ENCODE data around the gene NUCKS1. TPM values are rescaled to one million over a fixed set of nuclear protein-coding genes. Genes with fewer than 3 reads are reported as not detected.

NUCKS1 gene, protein sequence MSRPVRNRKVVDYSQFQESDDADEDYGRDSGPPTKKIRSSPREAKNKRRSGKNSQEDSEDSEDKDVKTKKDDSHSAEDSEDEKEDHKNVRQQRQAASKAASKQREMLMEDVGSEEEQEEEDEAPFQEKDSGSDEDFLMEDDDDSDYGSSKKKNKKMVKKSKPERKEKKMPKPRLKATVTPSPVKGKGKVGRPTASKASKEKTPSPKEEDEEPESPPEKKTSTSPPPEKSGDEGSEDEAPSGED
- total RNA-seq (10 to 100 TPM; 68.7 to 73.2 TPM), total RNA-seq (152 to 189 reads per million in 2 donors)

DNA sequence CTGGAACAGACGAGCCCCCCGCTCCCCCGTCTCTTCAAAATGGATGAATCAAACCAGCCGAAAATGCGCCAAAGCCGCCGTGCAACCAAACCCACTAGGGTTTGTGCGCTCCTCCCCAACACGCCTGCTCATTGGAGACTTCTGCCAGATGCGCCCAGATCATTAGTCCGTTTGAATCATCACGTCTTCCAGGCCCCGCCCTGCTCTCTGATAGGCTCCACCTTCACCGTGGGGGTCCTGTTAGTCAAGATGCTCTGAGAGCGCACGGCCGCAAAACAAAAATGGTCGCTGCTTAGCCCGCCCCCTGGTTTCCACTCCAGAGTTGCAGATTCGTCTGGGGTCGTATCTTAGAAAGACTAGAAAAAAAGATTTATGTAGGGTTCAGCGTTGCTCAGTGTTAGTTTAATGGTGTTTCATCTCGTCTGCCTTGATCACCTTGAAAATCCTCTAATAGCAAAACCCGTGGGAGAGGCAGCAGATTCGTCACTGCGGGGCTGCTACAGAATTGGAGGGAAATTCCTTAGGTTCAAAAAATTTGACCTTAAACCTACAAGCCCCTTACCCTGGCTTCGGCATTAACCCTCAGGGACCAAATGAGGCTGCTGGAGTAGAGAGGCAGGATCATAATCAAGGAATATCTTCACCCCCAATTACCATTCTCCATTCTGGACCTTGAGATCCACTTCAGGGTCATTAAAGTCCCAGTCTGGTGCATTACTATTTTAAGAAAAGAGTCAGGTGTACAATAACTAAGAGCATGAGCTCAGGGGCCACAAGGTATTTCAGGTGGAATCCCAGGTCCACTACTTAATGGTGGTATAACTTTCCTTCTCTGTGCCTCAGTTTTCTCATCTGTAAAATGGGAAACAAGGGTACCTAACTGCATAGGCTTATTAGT lies at the start of gene NUCKS1:
Gene NUCKS1, minus strand, starts transcription at position 45 of the 898 bp plus-strand sequence. CDS start 209 bp downstream, outside the sequence.
- DNase-seq = peak; percentile 84 to 95 (median 92)
- no peaks in the 10 kb centered on the region for H3K9me3 ChIP-seq (ENCODE audit: control insufficient read depth, low read length, poor library complexity, severe bottlenecking)
- peaks cover 28% of the 10 kb centered on the region for H3K4me1 Mint-ChIP-seq
- H3K27me3 Mint-ChIP-seq = no peaks in the 10 kb centered on the region
- H3K27ac Mint-ChIP-seq = peak within 1 kb of the TSS; percentile 99
- peak within 1 kb of the TSS; percentile 99 for H3K4me3 Mint-ChIP-seq
- peak; percentile 83 for ATAC-seq
- H3K36me3 Mint-ChIP-seq (ENCODE audit: low read depth) = peaks cover 3% of the 10 kb centered on the region

DNA sequence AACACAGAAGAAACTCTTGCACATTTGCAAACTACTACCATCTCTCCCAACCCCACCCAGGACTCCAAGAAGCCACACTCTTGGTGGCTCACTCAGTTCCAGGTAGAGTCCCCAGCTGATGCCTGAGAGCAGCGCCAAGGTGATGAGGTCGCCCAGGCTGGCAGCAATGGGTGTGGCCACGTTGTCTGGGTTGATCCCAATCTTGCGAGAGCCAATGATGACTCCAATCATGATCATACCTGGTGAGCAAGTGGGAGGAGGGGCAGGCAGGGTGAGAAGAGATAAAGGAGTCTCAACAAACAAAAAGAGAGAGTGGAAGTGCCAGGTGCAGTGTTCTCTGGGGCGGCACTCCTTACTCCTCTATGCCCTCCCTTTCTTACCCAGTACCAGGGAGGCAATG lies 48.6 kb upstream of the NUCKS1 start:
- H3K4me3 Mint-ChIP-seq = no peak overlapping the region
- ATAC-seq (no peak), DNase-seq (no peak)
- peaks cover 6% of the 10 kb centered on the region for H3K4me1 Mint-ChIP-seq
- no peaks in the 10 kb centered on the region for H3K27me3 Mint-ChIP-seq
- no peaks in the 10 kb centered on the region for H3K9me3 ChIP-seq (ENCODE audit: control insufficient read depth, low read length, poor library complexity, severe bottlenecking)
- no peak overlapping the region for H3K27ac Mint-ChIP-seq
- H3K36me3 Mint-ChIP-seq (ENCODE audit: low read depth) = peaks cover 15% of the 10 kb centered on the region

DNA sequence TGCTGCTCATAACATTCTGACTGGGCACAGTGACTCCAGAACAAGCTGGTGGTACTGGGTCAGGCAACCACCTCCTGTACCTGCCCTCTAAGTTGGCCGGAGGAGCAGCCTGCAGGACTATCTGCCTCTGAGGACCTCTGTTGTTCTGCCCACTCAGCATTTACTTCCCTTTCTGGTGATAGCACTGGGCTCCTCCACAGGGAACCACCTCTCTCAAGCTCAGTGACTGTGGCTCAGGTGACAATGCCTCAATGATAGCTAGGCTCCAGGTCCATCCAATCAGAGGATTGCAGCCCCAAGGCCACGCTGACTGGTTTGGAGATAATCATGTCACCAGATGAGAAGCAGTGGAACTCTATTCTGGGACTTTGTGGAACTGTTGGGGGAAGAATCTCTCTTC lies 47.2 kb upstream of the NUCKS1 start:
- peaks cover 15% of the 10 kb centered on the region for H3K36me3 Mint-ChIP-seq (ENCODE audit: low read depth)

DNA sequence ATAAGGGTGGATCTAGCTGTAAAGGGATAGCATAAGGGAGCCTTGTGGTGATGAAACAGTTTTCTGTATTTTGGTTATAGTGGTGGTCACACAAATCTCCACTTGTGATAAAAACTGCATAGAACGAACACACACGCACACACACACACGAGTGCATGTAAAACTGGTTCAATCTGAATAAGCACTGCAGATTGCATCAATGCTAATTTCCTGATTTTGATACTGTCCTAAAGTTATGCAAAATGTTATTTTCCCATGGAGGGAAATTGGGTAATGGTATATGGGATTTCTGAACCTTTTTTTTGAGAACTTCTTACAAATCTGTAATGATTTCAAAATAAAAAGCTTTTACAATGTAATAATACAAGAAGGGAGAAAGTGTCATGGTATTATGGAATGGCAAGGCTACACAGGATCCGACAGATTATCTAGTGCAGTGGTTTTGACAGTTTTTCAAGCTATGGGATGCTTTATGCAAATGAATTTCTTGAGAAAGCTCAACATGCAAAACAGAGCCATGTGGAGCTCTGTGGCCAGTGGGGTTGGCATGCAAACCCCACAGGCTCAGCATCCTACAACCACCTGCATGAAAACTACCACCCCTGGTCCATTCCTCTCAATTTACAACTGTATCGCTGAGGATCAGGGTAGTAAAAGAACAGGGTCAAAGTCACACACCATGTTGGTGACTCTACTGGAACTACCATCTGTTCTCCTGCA lies 44.2 kb upstream of the NUCKS1 start:
- DNase-seq (no peak), ATAC-seq (no peak)
- Mint-ChIP-seq H3K27me3 (no peaks in the 10 kb centered on the region), H3K27ac (peak overlapping the region; percentile 59), H3K36me3 (ENCODE audit: low read depth) (peaks cover 24% of the 10 kb centered on the region), H3K4me1 (peaks cover 15% of the 10 kb centered on the region), H3K4me3 (no peak overlapping the region)
- no peaks in the 10 kb centered on the region for H3K9me3 ChIP-seq (ENCODE audit: control insufficient read depth, low read length, poor library complexity, severe bottlenecking)

More for the DNA sequence above, 47.2 kb upstream of the NUCKS1 start:
- H3K9me3 ChIP-seq (ENCODE audit: control insufficient read depth, low read length, poor library complexity, severe bottlenecking) = no peaks in the 10 kb centered on the region
- Mint-ChIP-seq H3K27ac (no peak overlapping the region), H3K4me3 (peak overlapping the region; percentile 31), H3K4me1 (peaks cover 7% of the 10 kb centered on the region), H3K27me3 (no peaks in the 10 kb centered on the region)
- DNase-seq (no peak), ATAC-seq (no peak)

DNA sequence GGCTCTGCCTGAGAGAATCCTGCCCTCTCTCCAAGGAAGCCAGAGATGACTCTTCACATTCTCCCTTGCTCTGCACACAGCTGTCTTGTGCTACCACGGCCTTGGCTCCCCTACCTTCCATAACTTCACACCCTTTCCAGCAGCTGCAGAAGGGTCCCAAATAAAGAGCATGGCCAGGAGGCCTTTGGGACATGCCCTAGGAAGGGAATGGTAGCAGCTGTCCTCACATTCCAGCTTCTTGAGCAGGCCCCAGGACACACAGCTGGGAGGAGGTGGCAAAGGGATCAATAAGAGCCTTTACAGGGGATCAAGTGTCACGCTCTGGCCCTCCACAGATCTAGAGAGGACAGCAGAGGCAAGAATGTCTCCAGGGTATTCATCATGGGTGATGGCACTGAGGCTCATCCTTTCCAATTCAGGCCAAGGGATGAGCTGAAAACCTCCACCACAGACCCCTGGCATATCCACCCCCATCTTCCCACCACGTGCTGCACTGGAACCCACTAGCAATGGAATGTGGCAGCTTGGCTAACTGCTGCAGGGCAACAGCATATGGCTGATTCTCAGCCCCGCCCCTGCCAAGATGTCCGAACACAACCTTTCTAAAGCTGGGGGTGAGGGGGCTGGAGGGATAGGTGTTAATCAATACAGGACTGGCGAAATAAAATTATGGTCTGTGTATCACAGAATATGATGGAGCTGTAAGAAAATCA lies 43.1 kb upstream of the NUCKS1 start:
- Mint-ChIP-seq H3K4me3 (no peak overlapping the region), H3K36me3 (ENCODE audit: low read depth) (peaks cover 17% of the 10 kb centered on the region), H3K27ac (no peak overlapping the region), H3K4me1 (peaks cover 13% of the 10 kb centered on the region), H3K27me3 (no peaks in the 10 kb centered on the region)
- no peak for DNase-seq
- H3K9me3 ChIP-seq (ENCODE audit: control insufficient read depth, low read length, poor library complexity, severe bottlenecking) = no peaks in the 10 kb centered on the region
- no peak for ATAC-seq

DNA sequence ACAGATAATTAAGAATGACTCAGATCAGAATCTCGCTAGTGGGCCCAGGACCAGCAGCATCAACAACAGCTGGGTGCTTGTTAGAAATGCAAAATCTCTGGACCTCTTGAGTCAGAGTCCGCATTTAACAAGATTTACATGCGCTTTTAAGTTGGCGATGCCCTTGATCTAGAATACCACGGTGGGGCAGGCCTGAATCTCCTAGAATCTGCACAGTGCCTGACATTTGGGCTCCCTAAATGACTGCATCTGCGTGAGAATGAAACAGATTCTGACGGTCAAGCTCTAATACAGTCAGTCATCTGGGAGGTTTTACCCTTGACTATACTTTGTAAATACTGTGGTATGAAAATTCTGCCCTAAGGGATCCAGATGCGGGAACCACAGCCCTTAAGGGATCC lies 42.5 kb upstream of the NUCKS1 start:
- Mint-ChIP-seq H3K36me3 (ENCODE audit: low read depth) (peaks cover 17% of the 10 kb centered on the region), H3K27me3 (no peaks in the 10 kb centered on the region), H3K4me1 (peaks cover 13% of the 10 kb centered on the region), H3K4me3 (no peak overlapping the region), H3K27ac (no peak overlapping the region)
- ATAC-seq (no peak), DNase-seq (no peak)
- no peaks in the 10 kb centered on the region for H3K9me3 ChIP-seq (ENCODE audit: control insufficient read depth, low read length, poor library complexity, severe bottlenecking)

DNA sequence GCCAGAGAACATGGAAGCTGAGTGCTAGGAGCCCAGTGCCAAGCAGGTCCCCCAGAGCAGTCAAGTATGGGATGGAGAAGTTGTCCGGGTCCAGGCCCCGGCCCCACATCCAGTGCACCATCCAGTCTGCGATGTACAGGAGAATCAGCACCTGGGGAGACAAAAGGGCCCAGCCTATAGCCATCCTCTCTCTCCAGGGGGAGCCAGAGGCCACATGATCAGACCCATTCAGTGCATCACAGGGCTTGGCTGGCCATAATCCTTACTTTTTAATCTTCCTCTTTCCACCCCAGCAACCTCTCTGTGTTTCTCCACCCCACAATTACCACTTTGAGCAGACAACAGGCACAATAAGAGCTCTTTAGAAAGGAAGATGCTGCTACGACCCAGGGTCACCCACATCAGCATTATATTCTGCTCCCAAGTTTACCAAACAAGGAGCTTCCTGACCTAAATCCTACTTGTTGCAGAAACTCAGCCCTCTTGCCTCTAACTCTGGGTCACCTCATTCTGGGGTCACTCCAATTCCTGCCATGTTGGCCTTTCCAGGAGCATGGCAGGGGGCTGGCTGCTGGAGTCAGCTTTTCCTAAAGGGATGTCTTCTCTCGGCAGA lies 41.7 kb upstream of the NUCKS1 start:
- ATAC-seq = peak; percentile 92
- DNase-seq = peak; percentile 23 to 44 (median 27)
- Mint-ChIP-seq H3K27ac (no peak overlapping the region), H3K36me3 (ENCODE audit: low read depth) (peaks cover 13% of the 10 kb centered on the region), H3K4me3 (no peak overlapping the region), H3K27me3 (no peaks in the 10 kb centered on the region), H3K4me1 (peaks cover 13% of the 10 kb centered on the region)
- H3K9me3 ChIP-seq (ENCODE audit: control insufficient read depth, low read length, poor library complexity, severe bottlenecking) = no peaks in the 10 kb centered on the region

DNA sequence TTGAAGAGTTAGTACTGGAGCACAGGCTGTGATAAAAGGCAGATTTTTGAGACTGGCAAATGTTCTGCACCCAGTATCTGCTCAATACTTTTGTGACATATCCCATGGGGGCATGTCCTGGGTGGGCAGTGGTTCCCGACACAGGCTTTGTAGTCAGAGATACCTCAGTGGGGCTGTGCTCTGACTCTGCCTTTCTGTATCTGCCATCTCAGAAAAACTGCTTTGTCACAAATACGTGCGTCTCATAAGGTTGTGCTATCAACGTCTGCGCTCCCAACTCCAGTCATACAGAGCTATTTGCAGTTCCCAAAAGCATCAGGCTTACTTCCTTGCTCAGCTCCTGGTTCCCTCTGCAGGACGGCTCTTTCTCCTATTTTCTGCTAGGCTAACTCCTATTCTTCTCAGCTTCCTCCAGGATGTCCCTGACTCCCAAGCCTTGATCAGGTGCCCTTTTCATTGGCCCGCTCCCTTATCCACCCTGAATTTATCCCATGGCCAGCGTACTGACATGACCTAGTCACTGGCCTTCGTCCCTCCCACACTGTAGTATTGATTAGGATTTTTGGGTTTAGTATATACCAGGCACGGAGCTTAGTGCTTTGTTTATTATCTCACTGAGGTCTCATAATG lies 37.4 kb upstream of the NUCKS1 start:
- Mint-ChIP-seq H3K27ac (no peak overlapping the region), H3K4me1 (peaks cover 15% of the 10 kb centered on the region), H3K36me3 (ENCODE audit: low read depth) (peaks cover 9% of the 10 kb centered on the region), H3K4me3 (no peak overlapping the region), H3K27me3 (no peaks in the 10 kb centered on the region)
- no peak for DNase-seq
- H3K9me3 ChIP-seq (ENCODE audit: control insufficient read depth, low read length, poor library complexity, severe bottlenecking) = no peaks in the 10 kb centered on the region
- no peak for ATAC-seq

DNA sequence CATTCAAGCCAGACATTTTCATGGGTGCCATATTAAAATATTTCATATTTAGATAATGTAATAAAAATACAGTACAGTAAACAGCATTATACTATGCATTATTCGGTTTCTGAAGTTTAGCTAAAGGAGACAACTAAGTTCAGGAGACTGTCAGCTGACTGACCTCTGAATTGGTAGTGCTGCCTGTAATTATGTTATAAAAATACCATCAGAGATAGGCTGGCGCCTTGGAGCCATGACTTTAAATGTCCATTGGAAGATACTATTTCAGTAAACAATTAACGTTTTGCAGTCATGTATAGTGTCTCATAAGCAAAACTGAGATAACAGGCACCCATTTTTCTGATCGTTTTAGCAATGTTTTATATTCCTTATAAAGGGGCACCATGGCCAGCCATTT lies 36.6 kb upstream of the NUCKS1 start:
- H3K4me1 Mint-ChIP-seq = peaks cover 11% of the 10 kb centered on the region
- H3K27ac Mint-ChIP-seq = no peak overlapping the region
- no peaks in the 10 kb centered on the region for H3K27me3 Mint-ChIP-seq
- peaks cover 9% of the 10 kb centered on the region for H3K36me3 Mint-ChIP-seq (ENCODE audit: low read depth)
- DNase-seq (no peak), ATAC-seq (no peak)
- no peak overlapping the region for H3K4me3 Mint-ChIP-seq
- no peaks in the 10 kb centered on the region for H3K9me3 ChIP-seq (ENCODE audit: control insufficient read depth, low read length, poor library complexity, severe bottlenecking)

DNA sequence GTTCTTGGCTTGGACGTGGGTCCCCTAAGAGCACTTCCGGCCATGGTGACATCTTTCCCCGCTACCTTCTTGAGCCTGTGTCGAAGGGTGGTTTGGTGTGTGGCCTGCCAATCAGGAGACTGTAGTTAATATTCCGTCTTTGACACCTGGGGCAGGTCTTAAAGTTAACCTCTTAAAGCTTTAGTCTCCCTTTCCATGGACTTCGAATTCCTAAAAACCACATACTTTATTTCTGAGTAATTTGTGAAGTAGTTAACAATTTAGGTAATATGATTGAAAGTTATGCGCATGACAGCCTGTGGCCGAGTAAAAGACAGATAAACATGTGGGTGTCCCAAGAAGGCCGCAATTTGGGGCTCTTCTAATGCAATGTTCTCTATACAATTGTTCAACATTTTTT lies 35.5 kb upstream of the NUCKS1 start:
- no peak overlapping the region for H3K27ac Mint-ChIP-seq
- no peaks in the 10 kb centered on the region for H3K27me3 Mint-ChIP-seq
- H3K9me3 ChIP-seq (ENCODE audit: control insufficient read depth, low read length, poor library complexity, severe bottlenecking) = no peaks in the 10 kb centered on the region
- peaks cover 10% of the 10 kb centered on the region for H3K4me1 Mint-ChIP-seq
- H3K4me3 Mint-ChIP-seq = no peak overlapping the region
- DNase-seq = no peak
- no peak for ATAC-seq
- peaks cover 5% of the 10 kb centered on the region for H3K36me3 Mint-ChIP-seq (ENCODE audit: low read depth)

DNA sequence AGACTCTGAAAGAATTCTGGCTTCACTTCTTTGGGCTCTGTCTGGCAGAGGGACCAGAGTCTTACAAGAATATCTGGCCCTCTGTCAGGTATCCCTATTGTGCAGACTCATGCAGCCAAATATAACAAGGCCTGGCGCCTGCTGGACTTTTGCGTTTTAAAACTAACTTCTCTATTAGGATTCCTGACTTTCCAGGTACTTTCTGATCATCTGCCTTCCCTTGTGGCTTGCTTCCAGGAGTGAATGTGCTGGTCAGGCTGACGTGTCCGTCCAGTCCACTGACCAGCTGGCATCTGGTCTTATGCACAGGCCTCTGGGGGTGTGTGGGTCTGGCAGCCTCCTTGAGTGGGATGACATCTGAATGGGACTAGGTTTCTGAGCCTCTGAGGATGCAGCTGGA lies 33.9 kb upstream of the NUCKS1 start:
- Mint-ChIP-seq H3K27ac (no peak overlapping the region), H3K4me1 (peaks cover 11% of the 10 kb centered on the region), H3K27me3 (no peaks in the 10 kb centered on the region), H3K36me3 (ENCODE audit: low read depth) (no peaks in the 10 kb centered on the region), H3K4me3 (no peak overlapping the region)
- no peaks in the 10 kb centered on the region for H3K9me3 ChIP-seq (ENCODE audit: control insufficient read depth, low read length, poor library complexity, severe bottlenecking)
- no peak for ATAC-seq
- DNase-seq = no peak

DNA sequence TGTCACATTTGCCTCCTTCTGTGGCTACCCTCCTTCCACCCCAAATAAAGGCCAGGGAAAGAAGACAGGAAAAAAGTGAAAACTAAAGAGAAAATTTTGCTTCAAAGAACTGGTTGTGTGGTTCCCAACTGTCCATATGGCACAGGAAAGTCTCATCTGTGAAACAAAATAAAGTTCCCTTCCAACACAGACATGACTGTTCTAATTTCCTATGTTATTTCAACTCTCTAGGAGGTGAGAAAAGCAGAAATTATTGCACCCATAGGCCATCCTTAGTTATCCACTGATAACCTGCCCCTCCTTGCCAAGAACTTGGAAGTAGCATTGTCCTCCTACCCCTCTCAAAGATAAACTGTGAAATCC lies 33.4 kb upstream of the NUCKS1 start:
- H3K4me3 Mint-ChIP-seq = no peak overlapping the region
- peak overlapping the region; percentile 24 for H3K27ac Mint-ChIP-seq
- no peaks in the 10 kb centered on the region for H3K27me3 Mint-ChIP-seq
- no peak for DNase-seq
- ATAC-seq = no peak
- no peaks in the 10 kb centered on the region for H3K36me3 Mint-ChIP-seq (ENCODE audit: low read depth)
- peaks cover 11% of the 10 kb centered on the region for H3K4me1 Mint-ChIP-seq
- no peaks in the 10 kb centered on the region for H3K9me3 ChIP-seq (ENCODE audit: control insufficient read depth, low read length, poor library complexity, severe bottlenecking)

Measured in T-helper 17 cell (primary cell).